Nephron (organoid): Measurements from ENCODE around the gene ELMO1.

Source experiments
- H3K27ac Mint-ChIP-seq, 3 experiments: 2 replicates each; pipeline ENCODE4 v1.8.0; 2020; ENCODE audit warnings: mixed read lengths in 3 of 3, mild to moderate bottlenecking in 2 of 3, moderate library complexity in 1 of 3
- H3K27me3 Mint-ChIP-seq: 2 replicates; pipeline ENCODE4 v1.8.0; 2021; ENCODE audit warnings: low read depth, mild to moderate bottlenecking, moderate library complexity, mixed read lengths
- H3K36me3 Mint-ChIP-seq: 2 replicates; pipeline ENCODE4 v1.8.0; 2020; ENCODE audit warnings: low read depth, mixed read lengths
- H3K4me1 Mint-ChIP-seq: 2 replicates; pipeline ENCODE4 v1.8.0; 2020; ENCODE audit warnings: mixed read lengths
- H3K4me3 Mint-ChIP-seq, 3 experiments: 2 replicates each; pipeline ENCODE4 v1.8.0; 2020; ENCODE audit warnings: mild to moderate bottlenecking in 3 of 3, mixed read lengths in 3 of 3, moderate library complexity in 2 of 3
- H3K9me3 Mint-ChIP-seq: 2 replicates; pipeline ENCODE4 v1.8.0; 2020; ENCODE audit warnings: mixed read lengths
- TF ChIP-seq, protein P1 (sequence below), 3 experiments: fragments of 200-600 bp; sonication (generic); IDR thresholded peaks; one replicate each; pipeline ENCODE4 v1.5.0; 2021; ENCODE audit warnings: antibody characterized with exemption in 3 of 3; ENCODE audit not compliant: unreplicated experiment in 3 of 3

ELMO1 gene

DNA sequence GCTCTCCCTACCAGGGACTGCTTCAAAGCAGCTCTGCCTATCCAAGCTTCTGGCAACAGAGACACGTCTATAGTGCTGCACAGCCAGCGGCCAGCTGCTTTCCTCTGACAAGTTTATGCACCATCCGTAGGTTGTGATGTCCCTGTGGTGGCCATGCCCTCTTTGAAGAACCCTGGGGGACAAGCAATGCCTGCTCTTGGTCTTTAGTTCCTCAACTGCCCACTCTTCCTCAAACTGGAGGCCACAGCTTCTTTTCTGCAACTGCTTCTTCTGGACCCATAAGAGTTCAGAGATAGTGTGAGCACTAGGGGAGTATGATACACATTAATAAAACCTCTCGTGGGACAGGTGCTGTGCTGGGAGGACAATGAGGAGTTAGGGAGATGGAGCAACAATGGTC, 164.9 kb downstream of the ELMO1 start:
- peaks cover under 1% of the 10 kb centered on the region for H3K27me3 Mint-ChIP-seq
- peaks cover 12% of the 10 kb centered on the region for H3K9me3 Mint-ChIP-seq
- no peak overlapping the region for H3K4me3 Mint-ChIP-seq
- H3K27ac Mint-ChIP-seq = no peak overlapping the region
- peaks cover under 1% of the 10 kb centered on the region for H3K36me3 Mint-ChIP-seq
- H3K4me1 Mint-ChIP-seq = peaks cover 67% of the 10 kb centered on the region
- TF ChIP-seq, protein P1, sequence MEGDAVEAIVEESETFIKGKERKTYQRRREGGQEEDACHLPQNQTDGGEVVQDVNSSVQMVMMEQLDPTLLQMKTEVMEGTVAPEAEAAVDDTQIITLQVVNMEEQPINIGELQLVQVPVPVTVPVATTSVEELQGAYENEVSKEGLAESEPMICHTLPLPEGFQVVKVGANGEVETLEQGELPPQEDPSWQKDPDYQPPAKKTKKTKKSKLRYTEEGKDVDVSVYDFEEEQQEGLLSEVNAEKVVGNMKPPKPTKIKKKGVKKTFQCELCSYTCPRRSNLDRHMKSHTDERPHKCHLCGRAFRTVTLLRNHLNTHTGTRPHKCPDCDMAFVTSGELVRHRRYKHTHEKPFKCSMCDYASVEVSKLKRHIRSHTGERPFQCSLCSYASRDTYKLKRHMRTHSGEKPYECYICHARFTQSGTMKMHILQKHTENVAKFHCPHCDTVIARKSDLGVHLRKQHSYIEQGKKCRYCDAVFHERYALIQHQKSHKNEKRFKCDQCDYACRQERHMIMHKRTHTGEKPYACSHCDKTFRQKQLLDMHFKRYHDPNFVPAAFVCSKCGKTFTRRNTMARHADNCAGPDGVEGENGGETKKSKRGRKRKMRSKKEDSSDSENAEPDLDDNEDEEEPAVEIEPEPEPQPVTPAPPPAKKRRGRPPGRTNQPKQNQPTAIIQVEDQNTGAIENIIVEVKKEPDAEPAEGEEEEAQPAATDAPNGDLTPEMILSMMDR (IDR thresholded peaks at IDR 0.05; ENCODE audit: unreplicated experiment in 3 of 3) = no peak

DNA sequence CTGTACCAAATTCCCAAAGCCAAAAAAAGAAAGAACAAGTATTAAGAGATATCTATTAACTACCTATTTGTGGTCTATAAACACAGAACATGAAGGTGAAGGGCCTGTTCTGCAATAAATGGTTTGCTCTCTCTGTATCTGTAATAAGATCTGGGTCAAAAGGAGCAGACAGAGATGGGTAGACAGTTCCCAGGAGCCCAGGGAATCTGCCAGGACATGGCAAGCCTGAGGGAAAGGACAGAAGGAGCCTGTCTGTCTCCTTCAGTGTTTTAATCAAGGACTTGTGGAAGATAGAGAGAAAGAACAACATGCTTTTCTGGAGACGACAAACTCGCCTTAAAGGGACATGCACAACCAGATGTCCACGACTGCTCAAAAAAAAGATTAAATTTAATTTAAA, 165.7 kb downstream of the ELMO1 start:
- Mint-ChIP-seq H3K4me1 (peaks cover 62% of the 10 kb centered on the region), H3K4me3 (no peak overlapping the region), H3K27me3 (peaks cover 7% of the 10 kb centered on the region), H3K27ac (peak overlapping the region in 1 of 3 experiments; percentile 46), H3K9me3 (peaks cover 14% of the 10 kb centered on the region), H3K36me3 (peaks cover 3% of the 10 kb centered on the region)
- TF ChIP-seq, protein P1 (IDR thresholded peaks at IDR 0.05; ENCODE audit: unreplicated experiment in 3 of 3) = no peak

DNA sequence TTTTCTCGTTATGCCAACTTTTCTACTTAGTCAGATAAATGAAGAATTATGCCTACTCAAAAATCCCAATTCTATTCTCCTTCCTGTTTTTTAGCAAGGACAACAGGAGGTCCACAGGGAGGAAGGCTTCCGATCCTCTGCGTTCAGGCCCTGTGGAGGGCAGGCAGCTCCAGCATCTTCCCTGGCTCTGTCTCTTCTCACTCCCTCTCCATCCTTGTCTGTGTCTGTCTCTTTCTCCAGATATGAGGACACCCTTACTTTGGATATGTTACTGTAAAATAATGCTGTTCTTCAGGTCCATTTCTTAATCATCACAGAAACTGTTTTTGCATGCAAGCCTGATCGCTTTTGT, 166.6 kb downstream of the ELMO1 start:
- peaks cover 9% of the 10 kb centered on the region for H3K27me3 Mint-ChIP-seq
- no peak overlapping the region for H3K4me3 Mint-ChIP-seq
- H3K27ac Mint-ChIP-seq = no peak overlapping the region
- TF ChIP-seq, protein P1 (IDR thresholded peaks at IDR 0.05; ENCODE audit: unreplicated experiment in 3 of 3) = no peak
- H3K4me1 Mint-ChIP-seq = peaks cover 62% of the 10 kb centered on the region
- peaks cover 14% of the 10 kb centered on the region for H3K9me3 Mint-ChIP-seq
- H3K36me3 Mint-ChIP-seq = peaks cover 3% of the 10 kb centered on the region

DNA sequence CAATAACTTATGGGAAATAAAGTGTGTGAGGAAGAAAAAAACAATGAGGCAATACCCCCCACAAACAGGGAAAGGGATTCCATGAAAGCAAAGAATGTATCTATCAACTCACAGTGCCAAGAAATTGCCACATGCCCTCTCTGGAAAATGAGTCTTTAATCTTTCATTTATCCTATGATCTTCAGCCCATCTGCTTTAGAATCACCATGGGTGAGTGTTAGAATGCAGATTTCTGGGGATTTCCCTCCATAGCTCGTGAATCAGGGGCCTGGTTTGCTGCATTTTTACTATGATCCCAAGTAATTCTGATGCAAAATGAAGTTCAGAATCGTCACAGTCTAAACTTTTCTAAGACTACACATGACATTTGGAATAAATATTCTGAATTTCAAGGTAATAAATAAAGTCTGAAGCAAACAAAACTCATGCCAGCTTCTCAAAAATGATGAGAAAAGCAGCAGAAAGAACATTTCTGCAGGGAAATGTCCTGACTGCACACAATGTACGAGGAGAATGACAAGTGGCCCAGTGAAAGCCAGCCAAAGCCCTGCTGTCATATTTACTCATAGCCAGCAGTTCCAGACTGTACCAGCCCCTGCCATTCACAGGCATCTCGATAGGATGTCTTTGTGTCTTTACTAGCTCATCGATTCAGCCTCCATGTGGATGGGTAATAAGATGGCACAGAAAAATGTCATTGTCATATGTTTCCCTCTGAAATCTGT, 167.1 kb downstream of the ELMO1 start:
- Mint-ChIP-seq H3K9me3 (peaks cover 14% of the 10 kb centered on the region), H3K36me3 (peaks cover 3% of the 10 kb centered on the region), H3K4me1 (peaks cover 65% of the 10 kb centered on the region), H3K27ac (no peak overlapping the region), H3K4me3 (no peak overlapping the region), H3K27me3 (peaks cover 11% of the 10 kb centered on the region)
- TF ChIP-seq, protein P1 (IDR thresholded peaks at IDR 0.05; ENCODE audit: unreplicated experiment in 3 of 3) = no peak

DNA sequence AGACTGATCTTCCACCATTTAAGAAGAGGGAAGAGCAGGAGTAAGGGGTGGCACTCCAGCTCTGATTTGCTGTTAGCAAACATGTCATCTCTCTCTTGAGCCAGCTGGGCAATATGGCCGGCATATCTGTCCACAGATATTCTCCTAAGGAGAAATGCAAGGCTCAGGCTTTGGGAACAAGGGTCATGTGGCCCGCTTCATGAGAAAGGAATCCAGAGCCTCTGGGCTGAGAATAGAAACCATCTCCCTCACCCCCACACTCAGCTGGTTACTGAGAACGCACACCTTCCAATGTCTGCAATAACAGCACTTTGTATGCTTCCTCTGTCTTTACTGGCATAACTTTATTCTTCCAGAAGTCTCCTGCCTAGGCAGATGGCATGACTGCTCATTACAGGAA, 171.2 kb downstream of the ELMO1 start:
- TF ChIP-seq, protein P1 (IDR thresholded peaks at IDR 0.05; ENCODE audit: unreplicated experiment in 3 of 3) = no peak
- Mint-ChIP-seq H3K27me3 (peaks cover 17% of the 10 kb centered on the region), H3K4me1 (peaks cover 42% of the 10 kb centered on the region), H3K9me3 (peaks cover 14% of the 10 kb centered on the region), H3K27ac (no peak overlapping the region), H3K4me3 (no peak overlapping the region), H3K36me3 (peaks cover 3% of the 10 kb centered on the region)

DNA sequence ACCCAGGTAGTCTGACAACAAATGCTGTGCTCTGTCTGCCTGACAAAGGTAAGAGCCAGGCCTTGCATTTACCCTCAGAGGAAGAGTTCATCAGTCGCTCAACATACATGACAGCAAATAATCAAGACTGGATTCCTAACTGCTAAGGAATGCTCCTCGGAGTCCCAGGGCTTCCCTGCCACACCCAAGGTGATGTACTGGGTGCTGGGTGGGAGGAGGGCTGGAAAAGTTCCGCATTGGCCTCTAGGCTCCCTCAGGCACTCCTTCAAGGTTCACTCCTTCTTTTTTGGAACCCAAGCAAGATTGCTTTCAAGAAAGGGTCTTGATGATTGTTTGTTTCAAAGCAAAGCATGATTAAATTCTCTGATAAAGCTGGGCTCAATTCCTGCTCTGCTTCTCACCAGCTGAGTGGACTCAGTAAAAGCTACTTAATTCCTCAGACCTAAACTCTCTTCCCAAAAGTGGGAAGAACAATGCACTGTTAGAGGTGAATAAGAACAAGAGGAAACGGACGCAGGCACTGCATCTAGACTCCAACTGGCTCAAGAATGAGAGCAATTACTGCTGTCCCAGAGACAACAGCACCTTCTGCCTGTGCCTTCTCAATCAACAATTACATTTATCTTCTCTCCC, 173.5 kb downstream of the ELMO1 start:
- TF ChIP-seq, protein P1 (IDR thresholded peaks at IDR 0.05; ENCODE audit: unreplicated experiment in 3 of 3) = no peak
- Mint-ChIP-seq H3K27me3 (peaks cover 17% of the 10 kb centered on the region), H3K27ac (no peak overlapping the region), H3K36me3 (peaks cover 3% of the 10 kb centered on the region), H3K4me1 (peaks cover 36% of the 10 kb centered on the region), H3K9me3 (peaks cover 14% of the 10 kb centered on the region), H3K4me3 (no peak overlapping the region)
